CD4-positive, alpha-beta T cell treated with Interleukin-10 for 1 hour (primary cell): Measurements from ENCODE around the gene MAGI3.
"Not testable (repeated sequence)": the region's sequence is repeated elsewhere in the genome, so short reads cannot be mapped to it uniquely, and the experiment has no call there.

Experiments
- DNase-seq: peaks from one replicate; pipeline ENCODE4 v3.0.0-alpha.2; 2020

The MAGI3 gene

GRCh38 chr1:113517983-113518382 is 127.7 kb downstream of the MAGI3 start:
- DNase-seq: no peak

- no peak for DNase-seq
Observed at GRCh38 chr1:113519556-113519955, 129.2 kb downstream of the MAGI3 start.

GRCh38 chr1:113530021-113530420 is 139.7 kb downstream of the MAGI3 start:
- DNase-seq: no peak

DNA sequence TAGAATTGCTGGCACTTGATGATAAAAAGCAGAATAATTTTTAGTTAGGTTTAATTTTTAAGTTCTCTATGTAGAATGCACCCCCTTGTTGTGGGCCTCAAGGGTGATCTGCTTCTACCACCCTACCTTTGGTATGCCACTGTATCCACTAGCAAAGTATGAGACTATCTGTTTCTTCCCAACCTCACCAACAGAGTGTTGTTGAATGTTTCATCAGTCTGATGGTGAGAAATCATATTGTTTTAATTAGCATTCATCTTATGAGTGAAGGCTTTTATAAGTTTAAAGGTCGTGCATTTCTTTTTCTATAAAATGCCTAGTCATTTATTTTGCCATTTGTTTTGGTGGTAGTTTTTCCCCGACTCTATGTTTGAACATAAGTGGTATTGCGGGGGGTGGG is 141.0 kb downstream of the MAGI3 start:
- no peak for DNase-seq

DNA sequence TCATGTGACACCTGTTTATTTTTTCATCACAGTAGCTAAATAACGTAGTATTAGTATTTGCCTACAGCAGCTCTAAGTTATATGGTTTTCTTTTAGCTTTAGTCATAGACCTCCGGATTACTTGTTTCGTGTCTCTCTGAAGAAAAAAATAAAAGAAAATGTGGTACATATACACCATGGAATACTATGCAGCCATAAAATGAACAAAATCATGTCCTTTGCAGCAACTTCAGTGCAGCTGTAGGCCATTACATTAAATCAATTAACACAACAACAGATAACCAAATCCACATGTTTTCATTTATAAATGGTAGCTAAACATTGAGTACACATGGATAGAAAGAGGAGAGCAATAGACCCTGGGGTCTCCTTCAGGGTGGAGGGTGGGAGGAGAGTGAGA is 142.7 kb downstream of the MAGI3 start:
- DNase-seq: no peak

GRCh38 chr1:113534130-113534817 is 144.0 kb downstream of the MAGI3 start:
- DNase-seq: no peak

DNA sequence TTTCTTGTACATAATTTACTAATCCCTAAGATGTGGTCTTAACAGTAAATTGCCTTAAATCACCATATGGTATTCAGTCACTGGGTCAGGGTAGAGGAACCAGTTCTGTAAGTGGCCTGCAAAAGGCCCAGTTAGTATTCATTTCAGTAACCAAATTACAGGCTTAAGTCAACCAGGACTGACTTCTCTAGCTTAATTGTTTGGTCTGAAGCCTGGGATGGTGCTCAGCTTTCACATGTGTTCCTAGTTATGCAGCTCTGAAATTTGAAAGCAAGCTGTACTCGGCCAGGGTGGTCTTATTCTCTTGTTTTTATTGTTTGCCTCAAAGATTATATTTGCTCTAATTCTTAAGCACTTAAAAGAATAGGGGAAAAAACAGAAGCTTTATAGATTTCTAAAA is 144.6 kb downstream of the MAGI3 start:
- no peak for DNase-seq

- DNase-seq: no peak
Observed at GRCh38 chr1:113536182-113536780, 146.0 kb downstream of the MAGI3 start.

DNA sequence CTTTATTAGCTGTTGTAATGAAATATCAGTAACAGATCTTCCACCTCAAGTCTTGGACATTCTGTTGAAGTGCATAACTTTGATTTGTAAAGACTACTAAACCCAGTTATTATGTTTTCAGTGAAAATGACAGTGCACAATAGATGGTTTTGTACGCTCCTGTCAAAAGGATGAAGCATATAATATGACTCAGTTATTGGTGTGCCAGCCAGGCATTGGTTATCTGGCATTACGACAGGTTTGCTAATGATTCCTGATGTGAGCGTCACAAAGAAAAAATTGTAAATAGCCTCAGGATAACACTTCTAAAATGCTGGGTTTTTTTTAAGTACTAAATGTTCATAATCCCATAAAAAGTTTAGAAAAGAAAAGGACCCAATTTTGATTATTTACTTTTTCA is 147.9 kb downstream of the MAGI3 start:
- no peak for DNase-seq

GRCh38 chr1:113540335-113540734 is 150.0 kb downstream of the MAGI3 start:
- DNase-seq: no peak

- DNase-seq: no peak
Observed at GRCh38 chr1:113541106-113541505, 150.8 kb downstream of the MAGI3 start.

GRCh38 chr1:113542221-113542701 is 151.9 kb downstream of the MAGI3 start:
- no peak for DNase-seq

GRCh38 chr1:113543110-113543509 is 152.8 kb downstream of the MAGI3 start:
- DNase-seq: no peak

GRCh38 chr1:113545210-113545609 is 154.9 kb downstream of the MAGI3 start:
- DNase-seq: no peak

DNA sequence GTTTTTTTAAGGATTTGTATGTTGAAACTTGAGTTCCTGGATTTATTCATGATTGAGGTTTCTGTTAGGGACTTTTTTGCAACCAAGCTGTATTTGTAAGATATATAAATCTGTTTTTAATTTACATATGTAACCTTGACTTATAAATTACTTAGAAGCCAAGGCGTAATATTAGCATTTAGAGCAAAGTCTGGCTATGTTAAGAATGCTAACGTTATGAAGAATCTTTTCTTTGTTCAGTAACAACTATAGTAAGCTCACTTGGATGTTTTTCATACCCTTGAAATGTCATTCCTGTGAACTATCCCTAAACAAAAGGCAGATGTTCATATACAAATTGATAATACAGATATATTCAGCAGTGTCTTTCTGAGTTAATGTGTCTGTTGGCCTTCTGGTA is 155.3 kb downstream of the MAGI3 start:
- no peak for DNase-seq

- no peak for DNase-seq
Observed at GRCh38 chr1:113551728-113552127, 161.4 kb downstream of the MAGI3 start.

DNA sequence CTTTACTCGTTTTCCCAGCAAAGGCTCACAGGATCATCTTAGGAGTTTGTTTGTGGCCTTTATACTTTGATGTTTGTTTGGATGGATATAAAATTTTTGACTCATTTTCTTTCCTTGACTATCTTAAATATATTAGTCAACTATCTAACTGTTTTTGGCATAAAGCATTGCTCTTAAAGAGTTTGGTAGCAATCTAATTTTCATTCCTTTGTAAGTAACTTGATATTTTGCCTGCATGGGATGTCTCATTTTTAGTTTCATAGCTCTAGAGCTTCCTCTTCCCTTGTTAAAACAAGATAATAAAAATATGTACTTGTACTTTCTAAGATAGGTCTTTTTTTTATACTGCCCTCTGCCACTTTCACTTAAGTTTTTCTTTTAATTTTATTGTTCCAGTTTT is 161.9 kb downstream of the MAGI3 start:
- DNase-seq: no peak

DNA sequence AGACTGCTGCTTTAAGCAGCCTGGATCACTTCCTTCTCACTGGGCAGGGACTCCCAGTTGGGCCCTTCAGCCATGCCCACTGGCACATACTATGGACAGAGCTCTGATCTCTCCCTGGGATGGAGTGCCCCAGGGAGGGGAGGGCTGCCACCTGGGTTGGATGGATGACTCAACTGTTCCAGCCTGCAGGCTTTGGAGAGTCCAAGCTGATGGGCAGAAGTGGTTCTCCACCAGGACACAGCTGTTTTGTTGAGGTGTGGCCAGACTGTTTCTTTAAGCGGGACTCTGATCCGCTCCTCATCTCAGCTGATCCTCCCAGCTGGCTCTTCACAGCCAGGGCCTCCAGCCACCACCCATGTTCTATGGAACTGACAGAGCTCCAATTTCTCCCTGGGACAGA is 166.9 kb downstream of the MAGI3 start:
- DNase-seq: no peak

- no peak for DNase-seq
Observed at GRCh38 chr1:113565621-113566020, 175.3 kb downstream of the MAGI3 start.

DNA sequence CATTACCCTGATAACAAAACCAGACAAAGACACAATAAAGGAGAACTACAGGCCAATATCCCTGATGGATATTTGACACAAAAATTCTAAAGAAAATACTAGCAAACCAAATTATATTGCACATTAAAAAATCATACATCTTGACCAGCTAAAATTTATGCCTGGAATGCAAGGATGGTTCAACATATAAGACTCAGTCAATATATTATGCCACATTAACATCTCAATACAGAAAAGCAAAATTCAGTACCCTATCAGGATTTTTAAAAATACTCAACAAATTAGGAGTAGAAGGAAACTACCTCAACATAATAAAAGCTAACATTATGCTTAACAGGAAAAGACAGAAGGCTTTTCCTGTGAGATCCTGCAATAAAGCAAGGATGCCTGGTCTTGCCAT is 177.1 kb downstream of the MAGI3 start:
- no peak for DNase-seq

- DNase-seq: not testable (repeated sequence)
Observed at GRCh38 chr1:113575744-113576260, 185.5 kb downstream of the MAGI3 start.

- no peak for DNase-seq
Observed at GRCh38 chr1:113576271-113576670, 186.0 kb downstream of the MAGI3 start.

DNA sequence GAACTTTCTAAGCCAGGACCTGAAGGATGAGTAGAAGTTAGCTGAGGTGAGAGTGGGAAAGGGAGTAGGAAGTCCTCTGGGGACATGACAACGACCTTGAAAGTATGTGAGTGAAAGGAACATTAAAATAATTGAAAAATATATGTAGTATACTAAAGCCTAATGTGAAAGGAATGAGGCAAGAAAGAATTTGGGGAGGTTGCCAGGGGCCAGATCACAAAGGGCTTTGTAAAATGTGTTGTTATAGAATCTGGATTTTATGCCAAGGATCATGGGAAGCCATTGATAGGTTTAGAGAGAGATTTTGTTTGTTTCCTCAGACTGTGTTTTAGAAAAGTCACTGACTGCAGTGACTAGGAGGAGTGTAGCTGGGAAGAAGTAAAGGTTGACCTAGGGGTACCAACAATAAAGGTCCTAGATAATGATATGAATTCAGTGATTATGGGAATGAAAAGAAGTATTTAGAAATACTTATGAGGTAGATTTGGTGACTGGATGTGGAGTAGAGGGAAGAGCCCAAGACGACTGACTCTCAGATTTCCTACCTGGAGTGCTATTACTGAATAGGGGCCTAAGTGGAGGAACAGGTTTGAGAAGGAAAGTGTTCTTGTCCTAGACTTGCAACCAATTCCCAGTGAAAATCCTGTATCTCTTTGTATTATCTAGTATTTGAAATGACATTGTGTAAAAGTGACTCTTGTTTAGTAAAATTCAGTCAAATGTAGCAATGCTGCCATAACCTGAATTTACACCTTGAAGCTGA is 189.1 kb downstream of the MAGI3 start:
- DNase-seq: no peak

DNA sequence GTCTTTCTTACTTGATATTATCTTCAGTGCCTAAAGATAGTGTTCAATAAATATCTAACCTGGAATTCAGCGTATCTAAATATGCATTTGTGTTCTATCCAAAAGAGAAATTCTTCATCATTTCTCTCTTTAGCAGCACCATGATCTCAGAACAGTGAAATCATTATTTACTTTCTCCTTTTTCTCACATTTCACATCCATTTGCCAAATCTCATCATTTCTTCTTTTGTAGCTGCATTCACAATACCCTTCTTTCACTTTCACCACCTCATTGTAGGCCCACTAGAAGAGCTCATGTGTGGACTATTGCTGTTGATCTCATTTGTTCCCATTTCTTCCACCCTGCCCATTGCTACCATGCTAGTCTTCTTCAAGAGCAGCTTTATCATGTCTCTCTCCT is 191.0 kb downstream of the MAGI3 start:
- no peak for DNase-seq
